Natural killer cell (primary cell): ENCODE data around the gene CAB39. TPM values are rescaled to one million over a fixed set of nuclear protein-coding genes. Genes with fewer than 3 reads are reported as not detected.

Experiments
- ATAC-seq, 3 donors: fragments of 150-1000 bp in 2 of 3; fragments of 200-7000 bp in 1 of 3; cut with Tn5 transposase; 1 replicate in 1 of 3; 2 replicates in 2 of 3; pipeline ENCODE4 v1.10.0; 2021; ENCODE audit warnings: mild to moderate bottlenecking in 2 of 3, moderate library complexity in 2 of 3
- DNase-seq, 2 donors: peaks; one replicate each; pipeline versions ENCODE4 v3.0.0 to v3.0.0-alpha.2; 2013 to 2021; ENCODE audit warnings: mixed read lengths in 1 of 2
- H3K27ac ChIP-seq: one replicate; pipeline ENCODE4 v1.5.1; 2013; ENCODE audit warnings: mild to moderate bottlenecking, low read length
- H3K27me3 ChIP-seq: one replicate; pipeline ENCODE4 v1.6.1; 2013; ENCODE audit warnings: low read length; ENCODE audit not compliant: control insufficient read depth, insufficient read depth
- H3K36me3 ChIP-seq: one replicate; pipeline ENCODE4 v1.6.1; 2013; ENCODE audit warnings: low read length; ENCODE audit not compliant: control insufficient read depth, insufficient read depth
- H3K4me1 ChIP-seq: one replicate; pipeline ENCODE4 v1.6.1; 2013; ENCODE audit warnings: low read length; ENCODE audit not compliant: control insufficient read depth, insufficient read depth
- H3K4me3 ChIP-seq: one replicate; pipeline ENCODE4 v1.5.1; 2013; ENCODE audit warnings: low read length
- H3K9me3 ChIP-seq: one replicate; pipeline ENCODE4 v1.6.1; 2013; ENCODE audit warnings: low read length; ENCODE audit not compliant: control insufficient read depth, insufficient read depth
- H3K27ac Mint-ChIP-seq, 2 donors: one replicate each; pipeline ENCODE4 v1.8.0; 2022; ENCODE audit warnings: mild to moderate bottlenecking in 2 of 2, mixed read lengths in 2 of 2, moderate library complexity in 1 of 2
- H3K27me3 Mint-ChIP-seq, 2 donors: one replicate each; pipeline ENCODE4 v1.8.0; 2022; ENCODE audit warnings: low read depth in 2 of 2, mixed read lengths in 2 of 2
- H3K36me3 Mint-ChIP-seq: one replicate; pipeline ENCODE4 v1.8.0; 2022; ENCODE audit warnings: mixed read lengths
- H3K4me1 Mint-ChIP-seq, 2 donors: one replicate each; pipeline ENCODE4 v1.8.0; 2022; ENCODE audit warnings: mixed read lengths in 2 of 2
- H3K4me3 Mint-ChIP-seq: one replicate; pipeline ENCODE4 v1.8.0; 2022; ENCODE audit warnings: mild to moderate bottlenecking, moderate library complexity, mixed read lengths
- H3K9me3 Mint-ChIP-seq, 2 donors: one replicate each; pipeline ENCODE4 v1.8.0; 2022; ENCODE audit warnings: mixed read lengths in 2 of 2
- CTCF ChIP-seq: fragments of 200-600 bp; IDR thresholded peaks from one replicate; pipeline ENCODE4 v1.8.0; 2022; ENCODE audit warnings: antibody characterized with exemption
- WGBS: methylation state at CpG from one replicate; pipeline ENCODE4 v1.1.7; 2013; ENCODE audit warnings: missing lambda C conversion rate; ENCODE audit not compliant: insufficient coverage; 5-methylcytosine and 5-hydroxymethylcytosine counted together
- intact Hi-C: fragments of 100-400 bp; cut with micrococcal nuclease; formaldehyde crosslinking; loops from one replicate; pipeline ENCODE4 v1.14.2; 2022
- total RNA-seq, 4 donors: library from RNA; stranded (reverse); fragments of 120-200 nt in 1 of 4; gene quantifications; one replicate each; pipeline versions ENCODE4 v1.2.3 to v1.2.4, GENCODE V29; 2013 to 2022

Gene CAB39
- total RNA-seq, 3 donors from 2014 or later (not counting 1 experiment from before 2014, with no cell fraction given): 75.4 to 96.5 (median 90.5) TPM

GRCh38 chr2:230828272-230828961, 115.8 kb downstream of the CAB39 start:
- peak overlapping the region; percentile 74 for H3K4me3 Mint-ChIP-seq
- Histone ChIP-seq H3K4me1 (peaks cover 14% of the 10 kb centered on the region), H3K36me3 (no peaks in the 10 kb centered on the region), H3K27ac (no peak overlapping the region), H3K4me3 (no peak overlapping the region), H3K27me3 (peaks cover 13% of the 10 kb centered on the region), H3K9me3 (no peaks in the 10 kb centered on the region)
- no peaks in the 10 kb centered on the region for H3K36me3 Mint-ChIP-seq
- peak; percentile 18 to 65 (median 49) for ATAC-seq
- peaks cover 48 to 57% of the 10 kb centered on the region in 2 donors for H3K27me3 Mint-ChIP-seq
- H3K9me3 Mint-ChIP-seq: no peaks in the 10 kb centered on the region
- no peak for TF ChIP-seq CTCF
- peaks cover 7 to 14% of the 10 kb centered on the region in 2 donors for H3K4me1 Mint-ChIP-seq
- intact Hi-C loops: no loop called here
- H3K27ac Mint-ChIP-seq: no peak overlapping the region
- 13% methylated on average over 61 of the region's 61 CpGs for WGBS
- peak in 1 of 2 donors; percentile 19 for DNase-seq

GRCh38 chr2:230829293-230829692, 116.7 kb downstream of the CAB39 start:
- Mint-ChIP-seq H3K36me3 (no peaks in the 10 kb centered on the region), H3K4me3 (peak overlapping the region; percentile 74), H3K27ac (no peak overlapping the region), H3K4me1 (peaks cover 5 to 13% of the 10 kb centered on the region in 2 donors), H3K9me3 (no peaks in the 10 kb centered on the region), H3K27me3 (peaks cover 50 to 57% of the 10 kb centered on the region in 2 donors)
- DNase-seq (no peak), ATAC-seq (no peak)
- intact Hi-C loops: no loop called here
- Histone ChIP-seq H3K4me3 (no peak overlapping the region), H3K4me1 (peaks cover 11% of the 10 kb centered on the region), H3K27me3 (peaks cover 13% of the 10 kb centered on the region), H3K9me3 (no peaks in the 10 kb centered on the region), H3K27ac (no peak overlapping the region), H3K36me3 (no peaks in the 10 kb centered on the region)
- WGBS: 95% methylated on average over 14 of the region's 14 CpGs
- no peak for TF ChIP-seq CTCF

- Histone ChIP-seq H3K4me3 (no peak overlapping the region), H3K4me1 (peaks cover 6% of the 10 kb centered on the region), H3K27me3 (peaks cover 13% of the 10 kb centered on the region), H3K36me3 (no peaks in the 10 kb centered on the region), H3K9me3 (no peaks in the 10 kb centered on the region), H3K27ac (no peak overlapping the region)
- no peak for TF ChIP-seq CTCF
- ATAC-seq: no peak
- H3K27ac Mint-ChIP-seq: no peak overlapping the region
- intact Hi-C loops: no loop called here
- no peak for DNase-seq
- H3K27me3 Mint-ChIP-seq: peaks cover 46 to 61% of the 10 kb centered on the region in 2 donors
- no peaks in the 10 kb centered on the region for H3K36me3 Mint-ChIP-seq
- 95% methylated on average over 7 of the region's 7 CpGs for WGBS
- peaks cover 0 to 8% of the 10 kb centered on the region in 2 donors for H3K4me1 Mint-ChIP-seq
- no peak overlapping the region for H3K4me3 Mint-ChIP-seq
- no peaks in the 10 kb centered on the region for H3K9me3 Mint-ChIP-seq
Observed at GRCh38 chr2:230829959-230830358, 117.3 kb downstream of the CAB39 start.

DNA sequence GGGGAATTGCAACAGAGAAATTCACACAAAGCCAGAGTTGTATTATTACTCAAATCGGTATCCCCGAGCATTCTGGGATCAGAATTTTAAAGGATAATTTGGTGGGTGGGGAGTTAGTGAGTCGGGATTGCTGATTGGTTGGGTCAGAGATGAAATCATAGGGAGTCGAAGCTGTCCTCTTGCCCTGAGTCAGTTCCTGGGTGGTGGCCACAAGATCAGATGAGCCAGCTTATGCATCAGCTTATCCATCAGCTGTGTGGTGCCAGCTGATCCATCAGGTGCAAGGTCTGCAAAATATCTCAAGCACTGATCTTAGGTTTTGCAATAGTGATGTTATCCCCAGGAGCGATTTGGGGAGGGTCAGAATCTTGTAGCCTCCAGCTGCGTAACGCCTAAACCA, 117.8 kb downstream of the CAB39 start:
- Mint-ChIP-seq H3K9me3 (no peaks in the 10 kb centered on the region), H3K27me3 (peaks cover 45 to 66% of the 10 kb centered on the region in 2 donors), H3K4me1 (peaks cover 0 to 8% of the 10 kb centered on the region in 2 donors), H3K36me3 (no peaks in the 10 kb centered on the region), H3K4me3 (no peak overlapping the region), H3K27ac (no peak overlapping the region)
- intact Hi-C loops: no loop called here
- 85% methylated on average over 5 of the region's 7 CpGs for WGBS
- Histone ChIP-seq H3K4me1 (peaks cover 6% of the 10 kb centered on the region), H3K27ac (no peak overlapping the region), H3K36me3 (no peaks in the 10 kb centered on the region), H3K9me3 (no peaks in the 10 kb centered on the region), H3K4me3 (no peak overlapping the region), H3K27me3 (peaks cover 13% of the 10 kb centered on the region)
- ATAC-seq: no peak
- DNase-seq: no peak
- TF ChIP-seq CTCF: no peak
